Pancreas (tissue), 10 donors: ENCODE measurements around the gene KLHL9. TPM values are rescaled to one million over a fixed set of nuclear protein-coding genes. Genes with fewer than 3 reads are reported as not detected.
A peak's percentile ranks its signal among the peaks of the same experiment; 100 is the strongest.
"Not testable (repeated sequence)": the region's sequence is repeated elsewhere in the genome, so short reads cannot be mapped to it uniquely, and the experiment has no call there.

ENCODE experiments used
- ATAC-seq, 4 donors: fragments of 200-7000 bp; cut with Tn5 transposase; one replicate each; pipeline versions ENCODE4 v1.8.0 to v1.9.1; 2020; ENCODE audit warnings: mild to moderate bottlenecking in 4 of 4, moderate library complexity in 4 of 4
- DNase-seq, 6 donors: peaks; one replicate each; pipeline ENCODE4 v3.0.0-alpha.2; 2020
- FAIRE-seq: peaks from 2 replicates; lab custom pipeline; 2012; peaks lifted over from hg19 to GRCh38; lab: Jason Lieb, UNC
- H3K27ac ChIP-seq, 4 donors: fragments of 200-600 bp; sonication (generic); 1 replicate in 3 of 4; 2 replicates in 1 of 4; pipeline versions ENCODE4 v1.5.0 to v1.8.0; 2020
- H3K27me3 ChIP-seq, 4 donors: fragments of 200-600 bp; one replicate each; pipeline ENCODE4 v1.8.0; 2021
- H3K36me3 ChIP-seq, 3 donors: fragments of 200-600 bp; sonication (generic) in 1 of 3; one replicate each; pipeline versions ENCODE4 v1.5.0 to v1.8.0; 2020 to 2021
- H3K4me1 ChIP-seq, 3 donors: fragments of 200-600 bp; one replicate each; pipeline ENCODE4 v1.8.0; 2021
- H3K4me3 ChIP-seq, 4 donors: fragments of 200-600 bp; sonication (generic) in 2 of 4; one replicate each; pipeline versions ENCODE4 v1.5.0 to v1.8.0; 2020 to 2021
- H3K9me3 ChIP-seq, 4 donors: fragments of 200-600 bp; one replicate each; pipeline ENCODE4 v1.8.0; 2021
- WGBS, 2 donors: extraction: QIAGEN DNeasy Blood & Tissue Kit; methylation state at CpG; one replicate each; pipeline ENCODE4 v1.1.7; 2013; 5-methylcytosine and 5-hydroxymethylcytosine counted together
- intact Hi-C, 3 donors: fragments of 100-400 bp; cut with DNase I; formaldehyde crosslinking; loops; one replicate each; pipeline versions ENCODE4 v1.11.1 to v1.14.2; 2022
- polyA plus RNA-seq, 2 donors: library from polyadenylated mRNA; stranded (reverse); fragments of 200-250 nt; gene quantifications; one replicate each; pipeline ENCODE4 v1.2.3, GENCODE V29; 2013
- total RNA-seq, 6 donors: library from RNA; stranded (reverse); fragmentation: NEBNext Ultra II Directional in 4 of 6; extraction: Animal tissue kit (Norgen Biotek cat#: 25700) in 4 of 6; gene quantifications; one replicate each; pipeline versions ENCODE4 v1.2.1 to v1.2.4, GENCODE V29; 2021 to 2023
- TF ChIP-seq, protein P1 (sequence below), 4 donors: fragments of 200-600 bp; sonication (generic) in 3 of 4; IDR thresholded peaks; one replicate each; pipeline versions ENCODE4 v1.5.0 to v1.8.0; 2021; ENCODE audit warnings: antibody characterized with exemption in 4 of 4
- donor health status: healthy with polysubstance abuse.
- donor health status: DM: no; HTN: no; CAD: no; lungs with moderate emphysema.
- donor health status: DM: no; HTN: no; CAD: no.
- donor health status: control.
- donor health status: control.
- donor health status: Bipolar disorder and iron deficiency.
- donor health status: DM: yes; HTN: yes; CAD: no.
- donor health status: DM: no; HTN: no; CAD: no.
- donor health status: DM: no; HTN: no; CAD: no.
- donor health status: DM: yes; HTN: yes; CAD: no.

Gene KLHL9, protein sequence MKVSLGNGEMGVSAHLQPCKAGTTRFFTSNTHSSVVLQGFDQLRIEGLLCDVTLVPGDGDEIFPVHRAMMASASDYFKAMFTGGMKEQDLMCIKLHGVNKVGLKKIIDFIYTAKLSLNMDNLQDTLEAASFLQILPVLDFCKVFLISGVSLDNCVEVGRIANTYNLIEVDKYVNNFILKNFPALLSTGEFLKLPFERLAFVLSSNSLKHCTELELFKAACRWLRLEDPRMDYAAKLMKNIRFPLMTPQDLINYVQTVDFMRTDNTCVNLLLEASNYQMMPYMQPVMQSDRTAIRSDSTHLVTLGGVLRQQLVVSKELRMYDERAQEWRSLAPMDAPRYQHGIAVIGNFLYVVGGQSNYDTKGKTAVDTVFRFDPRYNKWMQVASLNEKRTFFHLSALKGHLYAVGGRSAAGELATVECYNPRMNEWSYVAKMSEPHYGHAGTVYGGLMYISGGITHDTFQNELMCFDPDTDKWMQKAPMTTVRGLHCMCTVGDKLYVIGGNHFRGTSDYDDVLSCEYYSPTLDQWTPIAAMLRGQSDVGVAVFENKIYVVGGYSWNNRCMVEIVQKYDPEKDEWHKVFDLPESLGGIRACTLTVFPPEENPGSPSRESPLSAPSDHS
- total RNA-seq (10 to 100 TPM in 2 of 6 donors, 1 to 10 TPM in 4; 5.4 to 14.8 (median 7.3) TPM), polyA plus RNA-seq (1 to 10 TPM; 3.2 to 7.8 TPM)

DNA sequence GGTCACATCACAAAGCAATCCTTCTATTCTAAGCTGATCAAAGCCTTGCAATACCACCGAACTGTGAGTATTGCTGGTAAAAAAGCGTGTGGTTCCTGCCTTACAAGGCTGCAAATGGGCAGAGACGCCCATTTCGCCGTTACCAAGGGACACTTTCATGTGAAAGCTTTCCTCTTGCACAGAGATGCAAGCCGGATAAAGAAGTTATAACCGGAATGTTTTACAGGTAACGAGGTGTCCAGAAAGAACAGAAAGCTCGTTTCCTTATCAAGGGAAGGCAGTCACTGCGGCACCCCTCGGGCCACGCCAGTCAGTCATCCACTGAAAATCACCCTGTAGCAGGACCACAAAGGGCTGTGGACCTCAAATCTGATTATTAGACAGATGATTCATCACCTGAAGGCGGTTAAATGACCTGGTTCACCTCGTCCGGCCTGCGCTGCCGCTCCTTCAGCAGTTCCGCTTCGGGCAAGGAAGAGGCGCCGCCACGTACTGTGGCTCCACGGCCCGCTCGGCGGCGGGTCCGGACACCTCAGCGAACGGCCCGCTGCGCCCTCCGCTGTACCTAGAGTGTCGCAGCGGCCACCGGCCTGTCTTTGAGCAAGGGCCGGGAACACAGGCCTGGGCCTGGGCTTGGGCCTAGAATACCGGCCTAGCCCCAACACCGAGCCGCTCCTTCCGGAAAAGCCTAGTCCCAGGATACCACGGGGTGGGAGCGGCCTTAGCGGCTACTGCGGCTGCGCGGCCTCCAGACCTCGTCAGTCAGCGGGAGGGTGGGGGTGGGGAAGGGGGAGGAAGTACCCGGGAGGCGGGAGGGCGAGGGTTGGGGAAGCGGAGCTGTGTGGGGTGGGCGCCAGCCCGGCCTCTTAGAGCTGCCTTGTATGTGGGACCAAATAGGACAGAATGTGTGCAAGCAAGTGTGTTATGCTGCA lies at the start of gene KLHL9:
Gene KLHL9, minus strand, starts transcription at position 704 of the 932 bp plus-strand sequence. Its CDS starts 545 bp downstream, at position 159.
- DNase-seq (peak; percentile 92 to 98 (median 94)), FAIRE-seq (no peak), ATAC-seq (peak; percentile 99 to 100 (median 100))
- TF ChIP-seq, protein P1, sequence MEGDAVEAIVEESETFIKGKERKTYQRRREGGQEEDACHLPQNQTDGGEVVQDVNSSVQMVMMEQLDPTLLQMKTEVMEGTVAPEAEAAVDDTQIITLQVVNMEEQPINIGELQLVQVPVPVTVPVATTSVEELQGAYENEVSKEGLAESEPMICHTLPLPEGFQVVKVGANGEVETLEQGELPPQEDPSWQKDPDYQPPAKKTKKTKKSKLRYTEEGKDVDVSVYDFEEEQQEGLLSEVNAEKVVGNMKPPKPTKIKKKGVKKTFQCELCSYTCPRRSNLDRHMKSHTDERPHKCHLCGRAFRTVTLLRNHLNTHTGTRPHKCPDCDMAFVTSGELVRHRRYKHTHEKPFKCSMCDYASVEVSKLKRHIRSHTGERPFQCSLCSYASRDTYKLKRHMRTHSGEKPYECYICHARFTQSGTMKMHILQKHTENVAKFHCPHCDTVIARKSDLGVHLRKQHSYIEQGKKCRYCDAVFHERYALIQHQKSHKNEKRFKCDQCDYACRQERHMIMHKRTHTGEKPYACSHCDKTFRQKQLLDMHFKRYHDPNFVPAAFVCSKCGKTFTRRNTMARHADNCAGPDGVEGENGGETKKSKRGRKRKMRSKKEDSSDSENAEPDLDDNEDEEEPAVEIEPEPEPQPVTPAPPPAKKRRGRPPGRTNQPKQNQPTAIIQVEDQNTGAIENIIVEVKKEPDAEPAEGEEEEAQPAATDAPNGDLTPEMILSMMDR (IDR thresholded peaks at IDR 0.05), result no peak
- WGBS, 2 donors, result 0 to 1% methylated on average over 55 of the region's 55 CpGs
- Histone ChIP-seq H3K4me3 (peak within 1 kb of the TSS; percentile 71 to 89 (median 81)), H3K36me3 (no peaks in the 10 kb centered on the region), H3K27ac (peak within 1 kb of the TSS; percentile 66 to 96 (median 92)), H3K4me1 (peaks cover 15 to 44% (median 23%) of the 10 kb centered on the region in 3 donors), H3K9me3 (no peaks in the 10 kb centered on the region), H3K27me3 (no peaks in the 10 kb centered on the region)
- intact Hi-C loops, result no loop called here

DNA sequence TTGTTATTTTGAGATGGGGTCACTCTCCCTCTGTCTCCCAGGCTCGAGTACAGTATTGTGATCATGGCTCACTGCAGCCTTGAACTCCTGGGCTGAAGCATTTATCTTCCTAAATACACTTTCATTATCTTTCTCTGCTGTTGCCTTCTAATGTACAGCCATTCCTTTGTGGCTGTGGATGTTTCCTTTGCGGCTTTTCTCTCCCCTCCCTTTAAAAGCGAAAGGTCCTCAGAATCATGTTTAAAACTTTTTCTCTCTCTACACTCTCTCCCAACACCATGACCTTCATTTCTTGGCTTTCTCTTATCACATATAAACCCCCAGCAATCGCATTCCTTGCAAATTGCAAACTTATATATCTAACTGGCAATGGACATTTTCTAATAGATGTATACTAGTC lies 48.4 kb upstream of the KLHL9 start:
- DNase-seq, result no peak
- intact Hi-C loops, result no loop called here
- Histone ChIP-seq H3K27ac (no peak overlapping the region), H3K4me1 (no peaks in the 10 kb centered on the region), H3K9me3 (no peaks in the 10 kb centered on the region), H3K27me3 (peaks cover 0 to 14% (median 2%) of the 10 kb centered on the region in 4 donors), H3K36me3 (no peaks in the 10 kb centered on the region), H3K4me3 (no peak overlapping the region)
- ATAC-seq, result no peak
- TF ChIP-seq, protein P1 (IDR thresholded peaks at IDR 0.05), result no peak
- 23 to 30% methylated on average over 4 of the region's 4 CpGs for WGBS, 2 donors
- FAIRE-seq, result no peak

GRCh38 chr9:21381448-21382339 lies 46.5 kb upstream of the KLHL9 start:
- Histone ChIP-seq H3K36me3 (no peaks in the 10 kb centered on the region), H3K4me3 (no peak overlapping the region), H3K27ac (no peak overlapping the region), H3K4me1 (no peaks in the 10 kb centered on the region), H3K9me3 (no peaks in the 10 kb centered on the region), H3K27me3 (no peaks in the 10 kb centered on the region)
- 41 to 44% methylated on average over 5 of the region's 5 CpGs for WGBS, 2 donors
- FAIRE-seq, result no peak
- no peak for DNase-seq
- intact Hi-C loops, result no loop called here
- TF ChIP-seq, protein P1 (IDR thresholded peaks at IDR 0.05), result no peak
- peak in 1 of 4 donors; percentile 53 for ATAC-seq

DNA sequence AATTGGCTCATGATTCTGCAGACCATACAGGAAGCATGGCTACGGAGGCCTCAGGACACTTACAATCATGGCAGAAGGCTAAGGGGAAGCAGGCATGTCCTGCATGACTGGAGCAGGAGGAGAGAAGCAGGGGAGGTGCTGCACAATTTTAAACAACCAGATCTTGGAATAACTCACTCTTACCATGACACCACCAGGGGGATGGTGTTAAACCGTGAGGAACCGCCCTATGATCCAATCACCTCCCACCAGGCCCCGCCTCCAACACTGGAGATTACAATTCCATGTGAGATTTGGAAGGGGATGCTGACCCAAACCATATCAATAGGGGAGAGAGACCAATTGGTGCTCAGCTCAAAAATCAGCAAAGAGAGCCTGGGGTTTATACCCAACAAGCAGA lies 36.3 kb upstream of the KLHL9 start:
- H3K36me3 ChIP-seq, H3K4me3 ChIP-seq, intact Hi-C loops, H3K4me1 ChIP-seq, H3K9me3 ChIP-seq, H3K27me3 ChIP-seq, ATAC-seq, DNase-seq, FAIRE-seq, H3K27ac ChIP-seq: not testable (repeated sequence)
- 47 to 51% methylated on average over 4 of the region's 4 CpGs for WGBS, 2 donors
